Measurements from ENCODE around the gene SIAH3.

Gene SIAH3

DNA sequence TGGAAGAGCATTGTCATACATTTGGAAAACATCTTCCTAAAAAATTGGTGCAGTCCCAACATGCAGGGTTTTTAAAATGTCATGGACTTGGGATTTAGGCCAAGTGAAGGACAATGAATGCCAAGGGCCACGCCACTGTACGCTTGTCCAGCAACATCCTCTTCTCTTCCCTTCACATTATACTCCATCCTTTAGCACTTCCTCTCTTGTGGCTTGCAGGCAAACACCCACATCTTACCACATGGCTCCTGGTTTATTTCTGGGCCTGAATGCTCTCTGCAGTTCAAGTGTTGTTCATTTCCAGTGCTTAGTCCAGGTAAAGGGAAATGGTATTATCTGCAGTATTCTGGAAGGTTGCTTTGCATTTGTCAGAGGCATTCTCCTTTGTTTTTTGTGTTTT lies 104.5 kb downstream of the SIAH3 start:
- TF ChIP-seq CTCF (IDR thresholded peaks at IDR 0.05) = no peak
- no peak for DNase-seq (ENCODE audit: low spot score)
- H3K4me3 ChIP-seq = no peak overlapping the region
- no peak overlapping the region for H3K27ac ChIP-seq

- DNase-seq (ENCODE audit: low spot score) = no peak
- Histone ChIP-seq H3K4me3 (no peak overlapping the region), H3K27ac (no peak overlapping the region)
- TF ChIP-seq CTCF (IDR thresholded peaks at IDR 0.05) = no peak
Measured at GRCh38 chr13:45744979-45745378, 106.6 kb downstream of the SIAH3 start.

DNA sequence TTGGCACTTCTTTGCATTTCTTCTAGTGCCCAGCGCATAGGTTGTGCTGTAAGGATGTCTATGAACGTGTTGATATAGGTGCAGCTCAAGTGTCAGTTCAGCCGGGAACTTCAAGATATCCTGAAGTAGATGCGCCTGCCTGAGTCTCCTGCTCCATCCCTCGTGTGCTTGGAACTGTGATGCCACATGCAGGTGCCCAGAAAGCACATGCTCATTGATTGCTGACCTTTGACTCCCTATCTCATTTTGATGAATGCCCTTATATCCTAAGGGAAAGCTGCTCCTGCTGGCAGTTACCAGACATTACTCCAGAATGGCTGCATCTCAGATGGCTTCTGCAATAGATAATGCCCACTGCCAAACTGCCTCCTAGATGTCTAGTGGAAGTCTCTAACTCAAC lies 108.6 kb downstream of the SIAH3 start:
- Histone ChIP-seq H3K4me3 (no peak overlapping the region), H3K27ac (no peak overlapping the region)
- no peak for DNase-seq (ENCODE audit: low spot score)
- no peak for TF ChIP-seq CTCF (IDR thresholded peaks at IDR 0.05)

DNA sequence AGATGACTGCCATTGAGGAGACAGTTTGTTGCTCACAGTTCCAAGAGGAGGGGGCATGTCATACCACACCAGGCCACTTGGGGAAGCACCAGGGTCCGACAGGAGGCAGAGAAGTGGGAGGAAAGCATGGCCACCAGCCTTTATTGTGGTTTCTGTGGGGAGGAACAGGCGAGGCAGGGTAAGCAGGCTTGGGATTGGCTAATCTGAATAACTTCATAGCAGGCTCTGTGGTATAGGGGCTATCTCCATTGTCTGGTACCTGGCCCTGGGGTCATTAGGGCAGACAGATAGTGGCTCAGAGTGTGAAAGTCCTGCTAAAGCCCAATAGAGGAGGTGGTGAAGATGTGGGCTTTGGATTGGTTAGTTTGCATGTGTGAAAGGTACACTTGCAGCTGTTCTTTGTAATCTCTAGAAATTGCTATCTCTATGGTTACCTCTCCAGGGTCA lies 114.0 kb downstream of the SIAH3 start:
- H3K4me3 ChIP-seq = no peak overlapping the region
- no peak for TF ChIP-seq CTCF (IDR thresholded peaks at IDR 0.05)
- no peak overlapping the region for H3K27ac ChIP-seq
- no peak for DNase-seq (ENCODE audit: low spot score)

DNA sequence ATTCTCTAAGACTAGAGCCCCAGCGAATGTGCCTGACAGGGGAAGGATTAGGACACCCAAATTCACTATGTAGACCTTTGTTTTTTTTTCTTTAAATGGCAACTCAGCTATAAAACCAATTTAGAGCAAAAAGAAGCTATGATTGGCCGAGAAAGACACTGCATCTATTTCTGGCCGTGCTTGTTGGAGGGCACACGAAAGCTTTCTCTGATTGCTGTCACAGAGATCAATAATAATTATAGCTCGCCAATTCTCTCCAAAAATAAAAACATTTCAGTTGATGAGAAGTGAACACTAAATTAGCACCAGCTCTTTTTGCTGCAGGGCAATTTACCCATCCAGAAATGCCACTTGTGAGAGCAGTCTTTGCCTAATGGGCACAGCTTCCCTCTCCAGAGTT lies 118.2 kb downstream of the SIAH3 start:
- H3K27ac ChIP-seq = no peak overlapping the region
- no peak overlapping the region for H3K4me3 ChIP-seq
- no peak for TF ChIP-seq CTCF (IDR thresholded peaks at IDR 0.05)
- no peak for DNase-seq (ENCODE audit: low spot score)

GRCh38 chr13:45732916-45733315 lies 118.6 kb downstream of the SIAH3 start:
- Histone ChIP-seq H3K27ac (no peak overlapping the region), H3K4me3 (no peak overlapping the region)
- TF ChIP-seq CTCF (IDR thresholded peaks at IDR 0.05) = no peak
- no peak for DNase-seq (ENCODE audit: low spot score)

DNA sequence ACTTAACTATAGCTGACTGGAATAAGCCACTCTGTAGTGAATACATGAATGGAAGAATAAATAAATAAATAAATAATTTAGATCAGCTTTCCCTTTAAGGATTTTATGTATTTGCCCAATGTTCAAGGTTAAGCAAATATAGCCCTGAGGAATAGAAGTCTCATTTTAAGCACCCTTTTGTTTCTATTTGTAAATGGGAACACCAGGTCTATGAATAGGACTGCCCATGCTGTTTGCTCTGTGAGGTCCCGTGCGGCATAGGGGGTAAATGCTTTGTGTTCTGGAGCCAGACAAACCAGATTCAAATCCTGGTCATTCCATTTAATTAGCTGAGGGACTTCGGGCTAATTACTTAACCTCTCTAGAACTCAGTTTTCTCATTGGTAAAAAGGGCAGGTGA lies 120.1 kb downstream of the SIAH3 start:
- no peak for TF ChIP-seq CTCF (IDR thresholded peaks at IDR 0.05)
- H3K4me3 ChIP-seq = no peak overlapping the region
- no peak overlapping the region for H3K27ac ChIP-seq
- no peak for DNase-seq (ENCODE audit: low spot score)

Data from coronary artery (tissue), 2 donors.